ENCODE data around the gene RAB8B.
"Not testable (repeated sequence)": the region's sequence is repeated elsewhere in the genome, so short reads cannot be mapped to it uniquely, and the experiment has no call there.

Gene RAB8B

GRCh38 chr15:63202861-63203260, 13.5 kb downstream of the RAB8B start:
- no peak overlapping the region for H3K4me3 ChIP-seq (ENCODE audit: low read depth, low read length)
- TF ChIP-seq POLR2A (IDR thresholded peaks at IDR 0.05; ENCODE audit: extremely low read depth, insufficient read length) (no peak), CTCF (IDR thresholded peaks at IDR 0.05; ENCODE audit: low read depth, low read length) (no peak), MAX (IDR thresholded peaks at IDR 0.05; ENCODE audit: low read depth, low read length) (no peak), MYC (IDR thresholded peaks at IDR 0.05; ENCODE audit: low read depth, low read length) (no peak)
- no peak for DNase-seq (ENCODE audit: low read depth)

GRCh38 chr15:63203451-63204090, 14.2 kb downstream of the RAB8B start:
- no peak overlapping the region for H3K4me3 ChIP-seq (ENCODE audit: low read depth, low read length)
- DNase-seq (ENCODE audit: low read depth): peak; percentile 83
- TF ChIP-seq POLR2A (IDR thresholded peaks at IDR 0.05; ENCODE audit: extremely low read depth, insufficient read length) (no peak), CTCF (IDR thresholded peaks at IDR 0.05; ENCODE audit: low read depth, low read length) (no peak), MYC (IDR thresholded peaks at IDR 0.05; ENCODE audit: low read depth, low read length) (peak; percentile 45; the same call in 1 of the 2 replicates), MAX (IDR thresholded peaks at IDR 0.05; ENCODE audit: low read depth, low read length) (peak; percentile 65)

GRCh38 chr15:63206079-63206478, 16.7 kb downstream of the RAB8B start:
- TF ChIP-seq POLR2A (IDR thresholded peaks at IDR 0.05; ENCODE audit: extremely low read depth, insufficient read length): no peak
- TF ChIP-seq MYC (IDR thresholded peaks at IDR 0.05; ENCODE audit: low read depth, low read length): no peak
- TF ChIP-seq MAX (IDR thresholded peaks at IDR 0.05; ENCODE audit: low read depth, low read length): no peak
- TF ChIP-seq CTCF (IDR thresholded peaks at IDR 0.05; ENCODE audit: low read depth, low read length): no peak
- no peak for DNase-seq (ENCODE audit: low read depth)
- no peak overlapping the region for H3K4me3 ChIP-seq (ENCODE audit: low read depth, low read length)

GRCh38 chr15:63208824-63209223, 19.4 kb downstream of the RAB8B start:
- DNase-seq (ENCODE audit: low read depth); H3K4me3 ChIP-seq (ENCODE audit: low read depth, low read length): not testable (repeated sequence)

- TF ChIP-seq CTCF (IDR thresholded peaks at IDR 0.05; ENCODE audit: low read depth, low read length): no peak
- TF ChIP-seq MAX (IDR thresholded peaks at IDR 0.05; ENCODE audit: low read depth, low read length): no peak
- no peak for TF ChIP-seq POLR2A (IDR thresholded peaks at IDR 0.05; ENCODE audit: extremely low read depth, insufficient read length)
- TF ChIP-seq MYC (IDR thresholded peaks at IDR 0.05; ENCODE audit: low read depth, low read length): no peak
- no peak overlapping the region for H3K4me3 ChIP-seq (ENCODE audit: low read depth, low read length)
- DNase-seq (ENCODE audit: low read depth): no peak
Observed at GRCh38 chr15:63210151-63211091, 21.0 kb downstream of the RAB8B start.

GRCh38 chr15:63211092-63211490, 21.7 kb downstream of the RAB8B start:
- H3K4me3 ChIP-seq (ENCODE audit: low read depth, low read length): no peak overlapping the region
- TF ChIP-seq CTCF (IDR thresholded peaks at IDR 0.05; ENCODE audit: low read depth, low read length) (no peak), POLR2A (IDR thresholded peaks at IDR 0.05; ENCODE audit: extremely low read depth, insufficient read length) (no peak), MYC (IDR thresholded peaks at IDR 0.05; ENCODE audit: low read depth, low read length) (no peak), MAX (IDR thresholded peaks at IDR 0.05; ENCODE audit: low read depth, low read length) (no peak)
- DNase-seq (ENCODE audit: low read depth): no peak

All from NB4 (cell line).